Epithelial cell of prostate (primary cell): Measurements from ENCODE around the gene RAP1GAP2.
"Not testable (repeated sequence)": the region's sequence is repeated elsewhere in the genome, so short reads cannot be mapped to it uniquely, and the experiment has no call there.

Experiments used
- DNase-seq: peaks from one replicate; pipeline ENCODE4 v3.0.0-alpha.2; 2011; ENCODE audit warnings: low read depth, low spot score
- H3K27ac ChIP-seq: fragments of 450-650 bp; 2 replicates; pipeline ENCODE4 v1.5.1; 2017; ENCODE audit warnings: mild to moderate bottlenecking

The RAP1GAP2 gene

GRCh38 chr17:3054868-3055267, 258.6 kb downstream of the RAP1GAP2 start:
- DNase-seq, H3K27ac ChIP-seq: not testable (repeated sequence)

- DNase-seq, result not testable (repeated sequence)
These were observed 266.7 kb downstream of the RAP1GAP2 start for GRCh38 chr17:3062824-3063377.

GRCh38 chr17:3063507-3063906, 267.3 kb downstream of the RAP1GAP2 start, which contains the start of gene OR1D5:
OR1D5 (minus strand) TSS chr17:3063607; CDS start chr17:3063607, 0 bp downstream.
- DNase-seq, H3K27ac ChIP-seq: not testable (repeated sequence)

More at GRCh38 chr17:3062824-3063377, 266.7 kb downstream of the RAP1GAP2 start:
- not testable (repeated sequence) for H3K27ac ChIP-seq

- H3K27ac ChIP-seq, DNase-seq: not testable (repeated sequence)
These were observed 269.0 kb downstream of the RAP1GAP2 start for GRCh38 chr17:3065192-3065591.

- DNase-seq, H3K27ac ChIP-seq: not testable (repeated sequence)
These were observed 277.6 kb downstream of the RAP1GAP2 start for GRCh38 chr17:3073850-3074249.
